GM21390 (cell line): ENCODE measurements around the gene RNF157.

Experiments used
- ATAC-seq: cut with Tn5 transposase; IDR thresholded peaks from one replicate; pipeline ENCODE4 v1.9.1; 2021; ENCODE audit not compliant: unreplicated experiment

RNF157 gene

DNA sequence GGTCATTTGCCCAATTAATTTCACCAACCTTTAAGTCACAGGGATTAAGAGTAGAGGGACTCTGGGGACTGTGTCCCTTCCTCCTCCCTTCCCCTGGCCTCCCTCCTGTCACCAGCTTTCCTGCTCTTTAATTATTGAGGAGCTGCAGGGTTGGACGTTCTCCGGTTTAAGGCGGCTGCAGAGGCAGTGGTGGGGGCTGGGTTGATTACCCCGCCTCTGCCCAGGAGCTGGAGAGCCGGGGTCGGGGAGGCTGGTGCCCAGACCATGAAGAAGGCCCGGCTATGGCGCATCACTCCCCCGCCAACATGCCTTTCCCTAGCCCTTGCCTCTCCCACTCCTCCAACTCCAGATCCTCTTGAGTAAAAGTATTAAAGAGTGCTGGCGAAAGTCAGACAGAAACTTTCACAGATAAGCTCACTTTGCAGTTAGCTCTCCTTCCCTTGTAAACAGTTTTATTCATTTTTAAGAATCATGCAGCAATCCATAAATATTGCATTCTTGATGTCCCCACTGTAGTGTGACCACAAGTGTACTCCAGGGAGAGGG, 98.2 kb downstream of the RNF157 start:
- ATAC-seq = no peak

DNA sequence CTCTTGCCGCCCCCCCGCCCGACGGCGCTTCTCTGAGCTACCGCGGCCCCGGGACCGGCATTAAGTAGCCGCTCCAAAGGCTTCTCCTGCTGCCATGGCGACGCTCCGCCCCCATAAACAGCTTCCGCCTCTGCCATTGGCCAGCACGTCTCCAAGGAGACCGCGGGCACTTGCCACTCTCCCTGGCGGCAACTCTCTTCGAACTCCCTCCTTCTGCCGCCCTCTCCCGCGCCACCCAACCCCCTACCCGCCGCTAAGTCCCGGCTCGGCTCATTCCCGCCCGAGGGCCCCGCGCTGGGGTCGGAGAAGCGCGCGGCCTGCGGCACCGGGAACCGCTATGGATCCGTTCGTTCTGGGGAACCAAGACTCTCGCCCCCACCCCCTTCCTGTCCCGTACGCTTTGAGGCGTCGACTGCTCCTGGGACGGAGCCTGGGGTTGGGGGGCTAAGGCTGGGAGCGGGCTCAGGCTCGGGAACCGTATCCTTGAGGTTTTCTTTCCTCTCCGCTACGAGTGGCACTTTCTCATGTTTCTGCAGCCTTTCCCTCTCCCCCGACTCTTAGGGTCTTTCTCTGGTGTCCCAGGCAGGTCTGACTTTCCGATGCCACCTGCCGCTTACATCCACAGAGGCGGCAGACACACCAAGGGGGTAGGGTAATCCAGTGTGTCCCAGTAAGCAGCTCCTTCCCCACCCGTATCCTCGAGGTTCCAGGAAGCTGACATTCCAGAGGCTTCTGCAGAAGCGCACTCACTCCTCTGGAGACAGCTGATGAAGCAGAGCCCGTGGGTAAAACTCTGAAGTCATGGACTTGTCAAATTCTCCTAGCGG, 98.9 kb downstream of the RNF157 start, which contains the start of gene FOXJ1:
TSS of gene FOXJ1 (minus strand) at position 34 of the 827 bp plus-strand sequence. CDS start 850 bp downstream, outside the sequence.
- ATAC-seq = peak; percentile 50

DNA sequence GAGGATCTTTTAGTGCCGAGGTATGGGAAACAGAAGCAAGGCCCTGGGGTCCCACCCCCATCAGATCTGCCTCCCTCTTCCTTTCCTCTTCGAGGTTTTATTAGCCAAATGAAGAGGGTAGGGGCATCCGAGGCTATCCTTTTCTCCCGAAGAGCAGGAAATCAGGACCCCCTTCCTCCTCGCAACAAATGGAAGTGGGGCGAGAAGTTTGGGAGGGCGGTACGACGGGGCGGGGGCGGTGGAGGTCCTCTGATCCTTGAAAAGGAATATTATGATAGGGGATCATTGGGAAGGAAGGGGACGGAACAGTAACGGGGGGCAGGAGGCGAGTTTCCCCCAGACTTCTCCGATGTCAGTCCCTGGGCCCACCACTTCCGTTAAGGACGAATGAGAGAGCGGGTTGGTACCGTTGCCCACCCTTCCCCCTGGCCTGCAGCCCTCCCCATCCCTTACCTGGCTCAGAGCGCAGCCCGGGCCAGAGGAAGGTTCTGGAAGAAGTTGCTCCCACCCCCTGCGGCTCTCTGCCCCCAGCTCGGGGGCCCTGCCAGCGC, 99.6 kb downstream of the RNF157 start:
- ATAC-seq = no peak

DNA sequence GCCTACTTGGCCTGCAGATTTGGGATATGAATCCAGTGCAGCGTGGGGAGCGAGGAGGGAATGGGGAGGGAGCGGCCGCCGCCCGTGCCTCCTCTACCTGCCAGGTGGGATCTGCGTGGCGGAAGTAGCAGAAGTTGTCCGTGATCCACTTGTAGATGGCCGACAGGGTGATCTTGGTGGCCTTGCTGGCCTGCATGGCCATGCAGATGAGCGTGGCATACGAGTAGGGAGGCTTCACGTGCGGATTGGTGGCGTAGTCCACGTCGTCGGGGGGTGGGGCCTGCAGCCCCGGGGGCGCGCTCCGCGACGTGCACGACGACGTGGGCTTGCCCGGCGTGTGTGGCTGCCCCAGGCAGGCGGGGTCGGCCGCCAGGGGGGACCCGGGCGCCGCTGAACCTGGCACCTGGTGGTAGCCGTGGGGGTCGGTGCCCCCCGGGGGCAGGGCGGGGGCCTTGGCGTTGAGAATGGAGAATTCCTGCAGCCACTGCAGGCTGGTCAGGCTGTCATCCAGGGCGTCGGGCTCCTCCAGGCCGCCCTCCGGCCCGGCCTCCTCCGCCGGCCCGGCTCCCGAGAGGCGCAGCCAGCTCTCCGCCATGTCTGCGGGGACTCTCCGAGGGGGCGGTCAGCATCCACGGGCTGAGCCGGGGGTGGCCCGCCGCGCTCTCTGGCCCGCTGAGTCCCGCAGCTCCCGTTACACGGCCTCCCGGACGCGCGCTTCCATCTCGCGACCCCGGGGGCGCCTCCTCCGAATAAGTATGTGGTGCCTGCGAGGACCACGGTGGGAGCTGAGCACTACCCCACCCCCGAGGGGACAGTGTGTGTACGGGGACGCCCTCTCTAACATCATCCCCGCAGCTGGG, 100.3 kb downstream of the RNF157 start:
- ATAC-seq = no peak

DNA sequence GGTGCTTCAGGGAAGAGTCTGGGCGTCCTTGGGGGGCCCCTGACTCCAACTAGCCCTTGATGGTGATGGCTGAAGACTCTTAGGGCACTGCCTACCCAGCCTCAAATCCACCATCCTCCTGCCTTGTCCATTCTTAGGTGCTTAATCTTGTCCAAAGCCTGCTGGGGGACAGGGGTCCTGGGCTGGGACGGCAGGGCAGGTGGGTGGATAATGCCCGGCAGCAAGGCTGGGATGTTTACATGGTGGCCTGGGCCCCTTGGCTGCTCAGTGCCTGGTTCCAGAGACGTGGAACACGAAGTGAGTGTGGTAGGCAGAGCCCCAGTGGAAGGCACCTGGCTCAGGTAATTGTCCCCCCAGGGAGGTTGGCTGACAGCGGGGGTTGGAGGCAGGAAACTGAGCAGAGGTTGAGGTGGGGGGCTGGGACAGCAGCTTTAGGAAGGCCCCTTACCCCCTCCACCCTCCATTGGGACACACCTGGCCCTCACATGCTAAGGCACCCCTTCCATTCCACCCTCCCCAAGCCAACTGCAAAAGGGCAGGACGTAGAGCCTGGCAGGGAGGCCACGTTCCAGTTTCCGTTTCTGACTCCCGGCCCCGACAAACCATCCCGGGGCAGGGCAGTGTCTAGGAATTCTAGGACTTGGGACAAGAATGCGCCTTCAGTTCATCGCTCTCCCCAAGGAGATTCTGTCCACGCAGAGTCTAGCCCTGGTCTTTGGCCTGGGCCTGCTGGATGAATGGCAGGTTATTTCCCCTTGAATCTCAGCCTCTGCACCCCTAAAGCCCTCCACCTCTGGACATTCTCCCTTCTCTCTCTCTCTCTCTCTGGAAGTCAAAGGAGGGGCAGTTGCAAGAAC, 101.2 kb downstream of the RNF157 start:
- ATAC-seq = no peak

DNA sequence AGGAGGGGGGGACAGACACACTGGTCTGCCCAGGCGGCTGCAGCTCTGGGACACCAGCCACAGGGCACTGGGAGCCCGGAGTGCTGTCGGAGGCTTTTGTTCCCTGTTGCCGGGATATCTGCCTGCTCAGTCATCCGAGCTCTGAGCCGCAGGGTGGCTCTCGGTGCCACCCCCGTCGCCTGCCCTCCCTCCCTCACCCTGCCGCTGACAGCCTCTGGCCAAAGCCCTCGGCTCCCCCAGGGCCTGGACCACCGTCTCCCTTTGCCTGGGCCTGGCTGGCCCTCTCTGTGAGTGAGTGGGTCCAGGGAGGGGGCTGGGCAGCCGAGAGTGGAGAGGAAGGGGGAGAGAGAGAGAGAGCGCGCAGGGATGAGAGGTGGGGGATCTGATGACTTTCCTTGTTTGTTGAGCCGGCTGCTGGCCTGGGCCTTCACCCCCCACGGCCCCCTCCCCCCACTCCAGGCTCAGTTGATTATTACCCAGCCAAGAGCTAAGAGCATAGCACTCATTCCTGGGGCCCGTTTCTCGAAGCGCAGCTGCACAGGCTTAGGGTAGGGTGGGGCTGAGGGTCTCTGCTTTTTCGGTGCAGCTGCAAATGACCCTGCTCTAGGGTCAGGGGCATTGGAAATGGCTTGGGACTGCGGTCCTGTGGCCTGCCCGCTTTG, 101.9 kb downstream of the RNF157 start:
- no peak for ATAC-seq

DNA sequence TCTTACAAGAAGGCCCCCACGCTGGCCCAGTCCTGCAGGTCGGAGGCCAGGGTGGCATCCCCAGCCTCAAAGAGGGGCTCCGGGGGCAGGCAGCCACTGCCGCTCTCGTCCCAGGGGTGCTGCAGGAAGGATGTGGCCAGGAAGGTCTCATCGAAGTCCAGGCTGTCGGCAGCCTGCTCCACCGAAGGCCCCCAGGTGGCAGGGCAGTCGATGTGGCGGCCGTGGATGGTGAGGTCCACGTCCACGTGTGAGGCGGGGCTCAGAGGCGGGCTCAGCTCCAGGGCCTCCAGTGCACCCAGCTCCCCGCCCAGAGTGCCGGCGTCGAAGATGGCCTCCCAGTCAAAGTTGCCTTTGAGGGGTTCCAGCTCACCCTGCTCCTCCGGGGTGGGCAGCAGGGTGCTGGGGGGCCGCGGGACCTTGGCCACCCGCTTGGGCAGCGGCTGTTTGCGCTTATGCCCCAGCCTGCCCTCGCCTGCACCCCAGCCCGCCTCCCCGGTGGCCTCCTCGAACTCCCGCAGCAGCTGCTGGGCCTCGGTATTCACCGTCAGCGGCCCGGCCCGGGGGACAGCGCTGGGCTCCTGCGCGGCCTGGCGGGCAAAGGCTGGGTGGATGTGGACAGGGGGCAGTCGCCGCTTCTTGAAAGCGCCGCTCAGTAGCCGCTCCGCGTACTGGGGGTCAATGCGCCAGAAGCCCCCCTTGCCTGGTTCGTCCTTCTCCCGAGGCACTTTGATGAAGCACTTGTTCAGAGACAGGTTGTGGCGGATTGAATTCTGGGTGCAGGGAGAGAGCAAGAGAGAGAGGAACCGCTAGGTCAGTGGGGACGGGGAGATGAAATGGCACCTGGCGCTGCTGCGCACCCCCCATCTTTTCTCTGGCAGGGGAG, 102.7 kb downstream of the RNF157 start:
- no peak for ATAC-seq

DNA sequence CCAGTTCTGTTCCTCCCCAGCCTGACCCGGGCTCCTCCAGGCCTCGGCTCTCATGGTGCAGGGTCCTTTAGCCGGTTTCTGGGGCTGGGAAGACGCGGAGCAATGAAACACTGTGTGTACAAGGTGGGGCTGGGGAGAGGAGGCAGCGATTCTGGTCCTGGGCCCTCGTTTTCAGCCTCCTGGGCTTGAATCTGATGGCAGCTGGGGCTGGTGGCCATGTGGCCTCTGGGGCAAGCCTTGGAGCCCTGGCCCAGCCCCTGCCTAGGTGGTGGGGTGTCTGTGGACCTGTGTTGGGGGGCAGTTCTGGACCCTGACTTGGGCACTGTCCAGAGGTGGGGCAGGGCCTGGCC, 103.3 kb downstream of the RNF157 start:
- ATAC-seq = no peak

DNA sequence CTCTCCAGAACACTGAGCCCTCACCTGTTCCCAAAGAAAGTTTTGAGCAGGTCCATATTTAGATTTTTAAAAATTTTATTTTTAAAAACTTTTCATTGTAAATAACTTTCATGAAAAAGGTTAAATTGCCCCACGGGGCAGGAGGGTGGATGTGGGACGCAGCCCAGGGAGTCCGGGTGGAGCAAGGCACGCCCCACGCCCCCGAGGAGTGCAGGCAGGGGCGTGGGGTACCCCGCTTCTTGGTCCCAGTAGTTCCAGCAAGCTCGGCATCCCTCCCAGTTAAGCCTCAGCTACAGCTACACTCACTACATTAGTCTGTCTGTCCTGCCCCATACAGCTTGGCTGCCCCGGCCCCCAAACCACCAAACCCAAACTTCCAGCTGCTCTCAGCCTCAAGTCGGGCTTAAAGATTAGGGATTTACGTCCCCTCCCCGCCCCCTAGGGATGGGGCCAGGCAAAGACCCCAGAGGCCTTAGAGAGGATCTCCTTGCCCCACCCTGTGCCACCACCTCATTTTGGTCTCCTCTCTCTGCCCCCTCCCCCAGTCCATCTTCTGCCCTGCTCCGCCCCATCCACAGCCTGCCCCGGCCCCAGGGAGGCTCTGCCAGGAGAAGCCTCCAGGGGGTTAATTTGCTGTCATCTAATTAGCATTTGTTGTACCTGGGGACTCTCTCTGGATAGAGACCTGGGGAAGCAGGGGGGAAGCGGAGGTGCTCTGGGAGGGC, 103.9 kb downstream of the RNF157 start:
- ATAC-seq = no peak

DNA sequence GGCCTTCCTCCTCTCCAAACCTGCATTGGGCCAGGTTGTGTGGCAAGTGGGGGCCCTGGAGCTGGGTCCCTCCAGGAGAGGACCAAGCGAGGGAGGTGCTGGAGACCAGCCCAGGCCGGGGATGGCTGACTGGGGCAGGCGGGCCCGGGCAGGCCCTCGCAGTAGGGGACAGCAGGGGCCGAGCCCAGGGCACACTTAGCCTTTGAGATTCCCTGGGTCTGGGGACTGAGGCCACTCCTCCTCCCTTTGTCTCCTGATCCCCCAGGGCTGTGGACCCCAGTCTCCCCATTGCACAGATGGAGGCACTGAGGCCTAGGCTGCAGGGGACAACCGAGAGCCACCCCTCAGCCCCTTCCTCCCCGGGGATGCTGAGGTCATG, 104.5 kb downstream of the RNF157 start:
- no peak for ATAC-seq

DNA sequence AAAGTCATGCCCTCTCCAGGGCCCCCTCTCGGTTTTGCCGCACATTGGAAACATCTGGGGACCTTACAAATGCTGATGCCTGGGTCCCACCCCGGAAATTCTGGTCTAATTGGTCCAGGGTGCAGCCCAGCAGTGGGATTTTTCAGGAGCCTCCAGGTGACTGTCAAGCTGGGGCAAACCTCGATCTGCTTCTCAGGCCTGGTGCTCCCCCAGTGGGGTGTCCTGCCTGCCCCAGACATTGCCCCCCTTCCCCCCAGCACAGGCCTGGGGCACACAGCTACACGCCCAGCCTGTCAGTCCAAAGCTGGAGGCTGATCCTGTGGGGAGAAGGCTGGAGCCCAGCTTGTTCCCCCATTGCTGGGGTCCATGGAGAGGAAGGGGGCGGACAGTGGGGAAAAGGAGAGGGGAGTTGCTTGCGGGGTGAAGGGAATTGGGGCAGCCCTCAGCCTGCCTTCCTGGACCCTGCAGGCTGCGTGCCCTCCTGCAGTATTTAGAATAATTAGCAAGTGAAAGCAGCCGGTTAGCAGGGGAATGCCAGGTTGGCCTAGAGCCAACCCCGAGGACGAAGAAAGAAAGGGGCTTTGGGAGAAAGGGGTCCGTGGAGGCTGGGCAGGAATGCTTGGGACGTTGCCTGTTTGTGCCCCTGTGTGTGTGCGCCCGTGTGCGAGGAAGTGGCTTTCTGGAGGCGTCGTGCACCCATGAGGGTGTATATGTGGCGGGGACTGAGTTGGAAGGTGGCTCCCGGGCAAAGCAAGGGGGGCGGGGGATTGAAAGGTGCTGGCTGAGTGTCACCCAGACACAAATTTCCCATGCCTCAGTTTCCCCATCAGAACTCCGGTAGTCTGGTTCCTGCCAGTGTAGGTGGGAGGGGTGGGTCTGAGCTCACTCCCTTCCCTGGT, 105.1 kb downstream of the RNF157 start:
- ATAC-seq = no peak

DNA sequence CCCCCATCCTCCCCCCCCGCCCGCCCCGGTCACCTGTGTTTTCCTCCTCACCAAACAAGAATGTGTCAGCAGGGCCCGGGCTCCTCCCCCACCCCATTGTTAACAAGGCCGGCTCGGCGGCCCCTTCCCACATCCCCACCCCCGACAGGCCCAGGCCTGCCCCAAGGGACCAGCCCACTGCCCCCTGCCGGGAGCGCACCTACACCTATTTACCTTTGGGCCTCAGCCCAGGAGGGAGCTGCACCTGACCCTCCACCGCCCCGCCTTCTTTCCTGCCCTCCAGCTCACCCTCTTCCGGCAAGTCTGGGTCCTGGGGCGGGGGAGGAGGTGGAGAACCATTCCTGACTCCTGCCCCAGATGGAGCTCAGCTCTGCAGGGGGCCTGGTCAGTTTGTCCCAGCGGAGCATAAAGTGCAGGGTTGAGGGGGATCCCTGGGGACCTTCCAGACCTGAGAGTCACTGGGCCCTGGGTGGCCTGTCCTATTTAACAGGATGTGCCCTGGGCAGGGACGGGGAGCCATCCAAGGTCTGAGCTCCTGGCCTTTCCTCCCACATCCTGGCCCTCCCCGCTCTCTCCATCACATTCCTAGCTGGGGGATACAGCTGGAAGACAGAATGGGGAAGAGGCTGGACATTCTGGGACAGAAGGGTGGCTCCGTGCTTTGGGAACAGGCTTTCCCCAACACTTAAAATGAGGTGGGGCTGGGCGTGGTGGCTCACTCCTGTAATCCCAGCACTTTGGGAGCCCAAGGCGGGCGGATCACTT, 107.5 kb downstream of the RNF157 start:
- no peak for ATAC-seq

DNA sequence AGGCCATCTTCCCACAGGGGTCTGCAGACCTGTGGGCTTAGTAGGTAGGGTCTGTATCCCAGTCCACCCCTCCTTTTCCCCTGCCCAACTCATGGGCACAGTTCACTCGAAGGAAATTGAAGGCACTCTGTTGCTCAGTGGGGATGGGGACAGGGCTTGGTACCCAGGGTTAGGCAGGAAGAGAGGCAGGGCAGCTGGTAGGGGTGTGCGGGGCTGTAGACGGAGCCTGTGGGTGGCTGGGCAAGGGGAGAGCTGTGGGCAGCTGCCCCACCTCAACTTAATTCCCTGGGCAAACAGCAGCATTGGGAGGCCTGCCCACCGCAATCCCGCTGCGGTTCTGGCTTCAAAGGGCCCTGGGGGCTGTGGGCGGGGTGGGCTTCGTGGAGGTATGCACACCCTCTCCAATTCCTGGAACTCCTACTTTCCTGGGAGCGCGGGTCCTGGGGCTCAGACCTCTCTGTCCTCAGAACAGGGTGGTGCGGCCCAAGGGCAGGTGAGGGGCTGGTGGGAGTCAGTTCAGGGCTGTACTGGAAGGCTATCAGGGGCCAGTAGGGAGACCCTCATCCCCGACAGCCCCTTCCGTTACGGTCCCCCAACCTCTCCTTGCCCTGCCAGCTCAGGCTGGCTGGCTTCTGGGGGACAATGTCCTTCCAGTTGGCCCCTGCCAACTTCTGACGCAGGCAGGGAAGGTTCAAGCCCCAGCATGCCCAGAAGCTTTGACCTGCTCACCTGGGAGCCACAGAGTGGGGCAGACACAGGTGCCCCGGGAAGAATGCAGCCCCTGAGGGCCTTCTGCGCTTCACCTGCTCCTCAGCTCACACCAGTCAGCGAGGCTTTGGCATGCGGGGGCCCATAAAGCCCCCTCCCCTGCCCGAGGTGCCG, 108.4 kb downstream of the RNF157 start:
- no peak for ATAC-seq

DNA sequence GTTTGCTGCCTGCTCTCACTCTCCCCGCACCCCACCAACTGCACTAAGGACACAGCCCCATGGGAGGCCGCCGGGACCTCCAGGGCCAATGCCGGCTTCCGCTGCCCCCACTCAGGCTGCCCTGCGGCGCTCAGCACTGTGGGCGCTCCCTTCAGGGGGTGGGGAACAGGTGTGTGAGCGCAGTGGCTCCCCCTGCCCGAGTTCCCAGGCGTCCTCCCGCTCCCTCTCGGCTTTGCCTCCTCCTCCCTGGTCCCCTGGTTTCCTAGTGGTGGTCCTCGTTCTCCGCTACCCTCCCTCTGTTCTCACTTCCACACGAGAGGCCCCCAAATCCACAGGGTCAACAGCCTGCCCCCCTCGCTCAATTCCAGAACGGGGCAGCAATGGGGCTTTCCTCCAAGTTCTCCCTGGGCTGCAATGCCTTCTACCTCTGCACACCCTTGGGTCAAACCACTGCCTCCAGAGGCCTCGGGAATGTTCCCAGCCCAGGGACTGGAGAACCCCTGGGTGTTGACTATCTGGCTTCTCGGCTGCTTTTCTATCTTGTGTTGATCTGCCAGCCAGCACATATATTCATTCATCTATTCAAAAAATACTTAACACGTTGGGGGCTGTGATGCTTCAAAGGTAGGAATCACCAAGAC, 109.1 kb downstream of the RNF157 start:
- ATAC-seq = no peak

DNA sequence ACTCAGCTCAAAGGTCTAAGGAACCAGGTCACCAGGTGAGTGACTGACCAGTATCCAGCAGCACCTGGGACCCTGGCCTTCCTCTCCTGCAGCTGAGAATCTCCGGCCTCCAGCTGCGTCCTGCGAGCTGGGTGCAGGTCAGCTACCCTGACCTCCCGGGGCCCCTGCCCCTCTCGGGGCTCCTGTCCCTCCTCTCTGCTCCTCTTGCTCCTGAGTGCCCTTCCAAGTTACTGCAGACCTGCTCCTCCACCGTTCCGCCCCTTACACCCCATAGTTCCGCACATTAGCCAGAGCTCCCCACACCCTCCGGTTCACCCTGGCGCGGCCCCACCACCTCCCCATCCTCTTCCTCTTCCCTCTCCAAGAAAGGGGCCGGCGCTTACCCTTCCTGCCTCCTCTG, 109.8 kb downstream of the RNF157 start:
- ATAC-seq = no peak
